RKO (cell line): ENCODE results near the gene CGB5.

ENCODE experiments used
- DNase-seq: peaks from one replicate; pipeline ENCODE4 v3.0.0-alpha.2; 2016; ENCODE audit warnings: low spot score

The CGB5 gene

DNA sequence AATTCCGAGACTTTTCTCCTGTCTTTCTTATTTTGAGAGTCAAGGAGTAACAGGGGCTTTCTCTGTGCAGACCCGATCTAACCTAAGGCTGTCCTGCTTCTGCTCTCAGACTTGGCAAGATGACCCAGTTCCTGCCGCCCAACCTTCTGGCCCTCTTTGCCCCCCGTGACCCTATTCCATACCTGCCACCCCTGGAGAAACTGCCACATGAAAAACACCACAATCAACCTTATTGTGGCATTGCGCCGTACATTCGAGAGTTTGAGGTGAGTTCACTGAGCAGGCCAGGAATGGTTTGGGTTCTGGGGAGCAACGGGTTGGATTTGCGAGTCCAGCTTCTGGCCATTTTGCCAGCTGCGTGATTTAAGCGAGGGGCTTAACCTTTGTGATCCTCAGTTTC lies 42.6 kb downstream of the CGB5 start:
- no peak for DNase-seq

DNA sequence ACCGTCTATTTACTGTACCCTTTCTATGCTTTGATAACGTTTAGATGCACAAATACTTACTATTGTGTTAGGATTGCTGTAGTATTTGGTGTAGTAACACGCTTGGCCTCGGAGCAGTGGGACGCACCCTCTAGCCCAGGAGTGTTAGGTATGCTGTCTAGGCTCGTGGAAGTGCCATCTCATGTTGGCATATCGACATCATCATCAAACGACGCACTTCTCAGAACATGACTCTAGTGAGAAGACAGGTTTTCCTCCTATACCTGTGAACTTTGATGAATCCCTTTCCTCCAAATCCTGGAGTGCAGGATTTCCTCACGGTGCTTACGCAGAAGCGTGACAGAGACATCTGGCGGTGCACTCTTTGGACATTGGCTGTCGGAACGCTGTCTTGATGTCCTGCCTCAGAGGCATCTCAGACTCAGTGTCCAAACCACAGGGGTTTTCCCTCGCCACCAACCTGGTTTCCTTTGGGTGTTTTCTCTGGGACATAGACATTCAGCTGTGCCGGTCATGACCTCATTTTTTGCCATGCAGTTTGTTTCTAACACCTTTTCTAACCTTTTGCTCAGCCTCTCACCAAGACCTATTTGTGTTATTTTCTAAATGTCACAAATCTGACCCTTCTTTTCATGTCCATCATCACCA lies 47.9 kb downstream of the CGB5 start:
- no peak for DNase-seq

GRCh38 chr19:49092686-49093085 lies 49.0 kb downstream of the CGB5 start:
- no peak for DNase-seq
